Glutamatergic neuron (in vitro differentiated cells): Measurements from ENCODE around the gene PKN2. TPM values are rescaled to one million over a fixed set of nuclear protein-coding genes. Genes with fewer than 3 reads are reported as not detected.

Experiments
- DNase-seq: peaks from one replicate; pipeline ENCODE4 v3.0.0; 2022
- H3K27ac Mint-ChIP-seq: one replicate; pipeline ENCODE4 v1.8.0; 2020; ENCODE audit warnings: mild to moderate bottlenecking, mixed read lengths, inconsistent platforms; ENCODE audit not compliant: unreplicated experiment
- H3K27me3 Mint-ChIP-seq: one replicate; pipeline ENCODE4 v1.8.0; 2020; ENCODE audit warnings: mild to moderate bottlenecking, moderate library complexity, mixed read lengths, inconsistent platforms; ENCODE audit not compliant: unreplicated experiment
- H3K36me3 Mint-ChIP-seq: one replicate; pipeline ENCODE4 v1.8.0; 2020; ENCODE audit warnings: mild to moderate bottlenecking, mixed read lengths, inconsistent platforms; ENCODE audit not compliant: unreplicated experiment
- H3K4me1 Mint-ChIP-seq: one replicate; pipeline ENCODE4 v1.8.0; 2020; ENCODE audit warnings: mild to moderate bottlenecking, low read depth, mixed read lengths, inconsistent platforms; ENCODE audit not compliant: unreplicated experiment
- H3K4me3 Mint-ChIP-seq: one replicate; pipeline ENCODE4 v1.8.0; 2020; ENCODE audit warnings: mild to moderate bottlenecking, mixed read lengths, inconsistent platforms; ENCODE audit not compliant: unreplicated experiment
- H3K9me3 Mint-ChIP-seq: one replicate; pipeline ENCODE4 v1.8.0; 2020; ENCODE audit warnings: mild to moderate bottlenecking, moderate library complexity, mixed read lengths, inconsistent platforms; ENCODE audit not compliant: unreplicated experiment
- CTCF ChIP-seq: fragments of 200-600 bp; sonication (generic); IDR thresholded peaks from one replicate; pipeline ENCODE4 v1.5.0; 2021; ENCODE audit not compliant: partially characterized antibody, unreplicated experiment
- total RNA-seq: library from RNA; stranded (reverse); fragmentation: NEBNext Ultra II Directional; extraction: Animal tissue kit (Norgen Biotek cat#: 25700); gene quantifications from one replicate; pipeline ENCODE4 v1.2.1, GENCODE V29; 2021; ENCODE audit not compliant: unreplicated experiment

PKN2 gene
- total RNA-seq, 1 donor from 2014 or later = 39.1 TPM

GRCh38 chr1:88746916-88747315 lies 62.8 kb downstream of the PKN2 start:
- DNase-seq = no peak
- TF ChIP-seq CTCF = no peak
- peaks cover 2% of the 10 kb centered on the region for H3K27me3 Mint-ChIP-seq

GRCh38 chr1:88751714-88752113 lies 67.6 kb downstream of the PKN2 start:
- no peak overlapping the region for H3K27ac Mint-ChIP-seq
- no peaks in the 10 kb centered on the region for H3K9me3 Mint-ChIP-seq
- H3K27me3 Mint-ChIP-seq = peaks cover 2% of the 10 kb centered on the region
- H3K36me3 Mint-ChIP-seq = peaks cover 6% of the 10 kb centered on the region
- no peaks in the 10 kb centered on the region for H3K4me1 Mint-ChIP-seq
- no peak for DNase-seq
- H3K4me3 Mint-ChIP-seq = no peak overlapping the region
- TF ChIP-seq CTCF = no peak

More at GRCh38 chr1:88746916-88747315, 62.8 kb downstream of the PKN2 start:
- Mint-ChIP-seq H3K9me3 (no peaks in the 10 kb centered on the region), H3K4me1 (no peaks in the 10 kb centered on the region), H3K27ac (no peak overlapping the region), H3K4me3 (no peak overlapping the region), H3K36me3 (no peaks in the 10 kb centered on the region)

GRCh38 chr1:88753506-88753905 lies 69.4 kb downstream of the PKN2 start:
- no peak overlapping the region for H3K27ac Mint-ChIP-seq
- DNase-seq = no peak

GRCh38 chr1:88763649-88764406 lies 79.8 kb downstream of the PKN2 start:
- H3K36me3 Mint-ChIP-seq = no peaks in the 10 kb centered on the region

More at GRCh38 chr1:88753506-88753905, 69.4 kb downstream of the PKN2 start:
- H3K4me3 Mint-ChIP-seq = no peak overlapping the region
- H3K4me1 Mint-ChIP-seq = no peaks in the 10 kb centered on the region
- no peak for TF ChIP-seq CTCF
- H3K27me3 Mint-ChIP-seq = no peaks in the 10 kb centered on the region
- no peaks in the 10 kb centered on the region for H3K9me3 Mint-ChIP-seq
- peaks cover 6% of the 10 kb centered on the region for H3K36me3 Mint-ChIP-seq

More at GRCh38 chr1:88763649-88764406, 79.8 kb downstream of the PKN2 start:
- no peaks in the 10 kb centered on the region for H3K4me1 Mint-ChIP-seq
- H3K27me3 Mint-ChIP-seq = no peaks in the 10 kb centered on the region
- no peaks in the 10 kb centered on the region for H3K9me3 Mint-ChIP-seq
- TF ChIP-seq CTCF = no peak
- no peak overlapping the region for H3K27ac Mint-ChIP-seq
- DNase-seq = no peak
- no peak overlapping the region for H3K4me3 Mint-ChIP-seq
